GM10847 (cell line): ENCODE results near the gene CNN2.

Experiments
- POLR2A ChIP-seq: IDR thresholded peaks from 2 replicates; pipeline ENCODE4 v1.6.1; 2011; ENCODE audit not compliant: insufficient read length; ENCODE audit errors: extremely low read depth

The CNN2 gene

GRCh38 chr19:991932-992669, 34.3 kb upstream of the CNN2 start:
- no peak for TF ChIP-seq POLR2A

DNA sequence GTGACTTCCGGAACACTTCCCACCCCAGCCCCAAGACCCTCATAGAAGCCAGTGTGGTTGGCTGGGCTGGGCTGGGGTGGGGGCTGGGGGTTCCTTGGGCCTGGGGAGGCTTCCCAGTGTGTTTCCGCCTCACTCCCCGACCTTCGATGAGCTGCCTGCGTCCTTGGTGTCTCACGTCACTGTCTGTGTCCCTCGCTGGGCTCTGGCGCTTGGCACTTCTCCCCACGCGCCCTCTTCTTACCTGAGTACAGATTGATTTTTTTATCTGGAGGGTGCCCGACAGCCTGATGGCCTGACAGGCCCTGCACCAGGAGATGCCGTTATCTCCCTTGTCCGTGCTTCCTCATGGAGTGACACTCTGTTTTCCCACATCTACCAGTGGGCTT, 33.7 kb upstream of the CNN2 start:
- no peak for TF ChIP-seq POLR2A

DNA sequence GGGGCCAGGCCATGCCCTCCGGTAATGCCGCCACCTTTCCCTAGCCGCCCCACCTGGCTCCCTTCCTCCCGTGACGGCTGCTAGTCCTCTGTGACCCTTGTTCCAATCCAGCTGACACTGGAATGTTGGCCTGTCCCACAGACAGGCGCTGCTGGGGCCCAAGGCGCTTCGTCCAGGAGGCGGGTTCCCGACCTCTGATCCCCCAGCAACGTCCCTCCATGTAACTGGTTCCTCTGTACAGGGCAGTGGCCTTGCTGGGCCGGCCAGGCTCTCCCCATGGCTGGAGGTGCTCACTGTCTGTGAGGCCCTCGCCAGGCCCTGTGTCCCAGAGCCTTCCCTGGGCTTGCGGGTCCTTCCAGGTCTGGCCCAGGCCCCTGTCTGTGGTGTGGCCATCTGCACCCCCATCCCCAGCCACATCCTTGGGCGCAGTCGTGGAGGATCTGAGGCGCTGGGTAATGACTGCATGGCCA, 33.0 kb upstream of the CNN2 start:
- TF ChIP-seq POLR2A = no peak

- no peak for TF ChIP-seq POLR2A
Observed at GRCh38 chr19:993831-994393, 32.5 kb upstream of the CNN2 start.

DNA sequence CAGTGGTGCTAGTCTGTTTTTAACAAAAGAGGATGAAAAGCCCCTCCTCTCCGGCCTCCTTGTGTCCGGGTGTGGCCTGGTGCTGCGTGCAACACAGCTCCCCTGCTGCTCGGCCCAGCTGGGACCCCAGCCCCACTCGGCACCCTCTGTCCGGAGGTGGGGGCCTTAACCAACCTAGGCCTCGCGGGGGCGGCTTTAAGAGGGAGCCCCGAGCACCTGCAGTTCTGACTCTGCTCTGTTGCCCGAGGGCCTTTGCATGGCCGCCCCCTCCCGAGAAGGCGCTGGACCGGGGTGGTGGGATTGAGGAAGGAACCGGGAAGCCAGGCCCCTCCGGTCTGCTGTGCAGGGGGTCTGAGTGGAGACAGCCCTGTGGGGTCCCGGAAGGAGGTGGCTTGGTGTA, 31.9 kb upstream of the CNN2 start:
- TF ChIP-seq POLR2A = no peak

DNA sequence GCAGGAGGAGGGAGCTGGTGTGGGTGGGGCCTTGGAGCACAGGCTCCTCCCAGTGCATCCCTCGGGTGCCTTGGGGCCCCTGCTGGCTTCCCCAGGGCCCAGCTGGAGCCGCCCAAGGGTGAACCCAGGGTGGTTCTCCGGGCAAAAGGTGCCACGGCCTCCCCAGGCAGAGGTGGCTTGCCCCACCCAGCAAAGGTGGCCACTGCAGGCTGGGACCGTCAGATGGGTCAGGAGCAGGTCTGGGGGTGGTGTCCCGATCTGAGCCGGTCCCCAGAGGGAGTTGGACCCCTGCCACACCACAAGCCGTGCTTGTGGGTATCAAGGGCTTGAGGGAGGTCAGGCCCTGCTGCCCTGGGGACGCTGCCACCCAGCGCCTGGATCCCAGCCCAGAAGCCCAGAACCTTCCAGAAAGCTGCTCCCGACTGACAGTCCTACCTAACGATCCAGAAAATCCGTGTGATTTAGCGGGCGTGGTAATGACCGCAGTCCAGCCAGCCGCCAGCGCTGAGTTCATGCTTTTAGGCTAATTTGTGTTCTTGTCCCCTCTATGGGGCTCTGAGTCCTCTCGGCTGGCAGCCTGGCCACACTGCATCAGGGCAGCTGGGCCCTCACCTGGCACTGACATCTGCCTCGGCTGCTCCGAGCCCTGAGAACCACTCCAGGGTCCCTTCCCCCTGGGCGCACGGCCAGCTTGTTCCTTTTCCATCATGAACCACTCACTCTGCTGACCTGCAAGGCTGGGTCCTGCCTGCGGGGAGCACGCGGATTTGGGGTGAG, 31.2 kb upstream of the CNN2 start:
- TF ChIP-seq POLR2A = no peak

GRCh38 chr19:996051-996838, 30.2 kb upstream of the CNN2 start:
- no peak for TF ChIP-seq POLR2A

DNA sequence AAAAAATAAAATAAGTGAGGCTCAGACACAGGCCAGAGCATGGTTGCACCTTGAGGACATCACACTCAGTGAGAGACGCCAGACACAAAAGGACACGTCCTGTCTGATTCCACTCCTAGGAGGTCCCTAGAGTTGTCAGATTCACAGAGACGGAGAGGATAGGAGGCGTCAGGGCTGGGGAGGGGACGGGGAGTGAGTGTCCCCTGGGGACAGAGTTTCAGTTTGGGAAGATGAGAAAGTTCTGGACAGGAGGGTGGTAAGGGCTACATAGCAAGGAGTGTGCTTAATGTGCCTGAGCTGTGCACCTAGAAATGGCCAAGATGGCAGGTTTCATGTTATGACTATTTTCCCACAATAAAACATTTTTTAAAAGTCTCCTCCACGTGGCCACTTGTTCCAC, 28.3 kb upstream of the CNN2 start:
- no peak for TF ChIP-seq POLR2A

DNA sequence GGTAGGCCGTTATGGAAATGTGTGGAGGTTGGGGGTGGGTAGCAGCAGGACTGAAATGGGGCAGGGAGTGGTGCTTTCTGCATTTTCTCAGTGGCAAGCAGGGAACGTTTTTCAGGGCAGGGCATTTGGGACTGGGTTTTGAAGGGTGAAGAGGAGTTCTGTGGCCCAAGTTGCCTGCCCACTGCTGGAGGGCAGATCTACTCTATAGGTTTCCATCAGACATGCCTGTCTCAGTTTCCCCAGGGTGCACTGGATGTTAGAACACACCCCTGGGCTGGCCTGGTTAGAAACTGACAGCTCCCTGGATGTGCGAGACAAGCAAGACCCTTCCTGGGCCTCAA, 27.1 kb upstream of the CNN2 start:
- no peak for TF ChIP-seq POLR2A

DNA sequence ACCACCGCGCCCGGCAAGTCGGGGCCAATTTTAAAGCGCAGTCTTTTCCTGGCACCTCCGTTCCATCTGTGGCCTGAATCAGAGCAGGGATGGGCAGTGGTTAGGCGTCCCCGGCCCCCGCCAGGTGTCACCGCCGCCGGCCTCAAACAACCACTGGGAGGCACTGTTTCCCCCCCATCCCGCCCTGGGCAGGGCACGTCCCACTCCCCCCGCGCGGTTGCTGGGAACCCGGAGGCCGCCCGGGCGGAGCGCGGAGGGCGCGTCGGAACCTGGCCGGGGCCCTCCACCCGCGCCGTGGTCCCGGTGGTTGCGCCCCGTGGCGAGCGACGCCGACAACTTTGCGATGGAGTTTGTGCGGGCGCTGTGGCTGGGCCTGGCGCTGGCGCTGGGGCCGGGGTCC, 26.3 kb upstream of the CNN2 start, which contains the start of gene GRIN3B:
Gene GRIN3B, plus strand, starts transcription at position 325 of the 400 bp plus-strand sequence. Its CDS starts 19 bp downstream, at position 344.
- TF ChIP-seq POLR2A = no peak

DNA sequence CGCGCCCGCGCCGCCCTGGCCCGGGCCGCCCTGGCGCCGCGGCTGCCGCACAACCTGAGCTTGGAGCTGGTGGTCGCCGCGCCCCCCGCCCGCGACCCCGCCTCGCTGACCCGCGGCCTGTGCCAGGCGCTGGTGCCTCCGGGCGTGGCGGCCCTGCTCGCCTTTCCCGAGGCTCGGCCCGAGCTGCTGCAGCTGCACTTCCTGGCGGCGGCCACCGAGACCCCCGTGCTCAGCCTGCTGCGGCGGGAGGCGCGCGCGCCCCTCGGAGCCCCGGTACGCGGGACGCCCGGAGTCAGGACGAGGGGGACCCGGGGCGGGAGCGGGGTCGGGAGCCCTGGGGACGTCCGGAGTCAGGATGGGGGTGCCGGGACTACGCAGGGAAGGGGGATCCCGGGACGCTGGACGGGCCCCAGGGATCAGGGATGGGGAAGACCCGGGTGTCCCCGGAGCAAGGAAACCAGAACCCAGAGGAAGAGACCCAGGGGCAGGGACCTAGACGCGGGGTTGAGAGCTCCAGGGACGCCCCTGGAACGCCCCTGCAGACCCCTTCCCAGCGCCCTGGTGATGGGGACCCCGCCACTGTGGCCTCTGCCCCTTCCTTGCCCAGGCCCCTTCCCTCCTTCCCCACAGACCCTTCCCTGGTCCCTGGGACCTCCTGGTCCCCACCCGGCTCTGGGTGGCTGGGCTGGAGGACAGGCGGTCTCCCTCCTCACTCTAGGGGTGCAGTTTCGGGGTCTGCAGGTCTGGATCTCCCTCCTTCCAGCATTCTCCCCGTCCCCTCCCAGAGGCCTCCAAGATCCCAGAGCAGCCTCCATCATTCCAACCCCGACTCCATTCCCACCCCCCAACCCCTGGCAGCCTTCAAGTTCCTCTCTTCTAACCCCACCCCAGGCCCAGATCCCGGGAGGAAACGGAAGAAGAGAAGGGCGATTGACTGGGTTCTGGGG, 25.5 kb upstream of the CNN2 start:
- no peak for TF ChIP-seq POLR2A

DNA sequence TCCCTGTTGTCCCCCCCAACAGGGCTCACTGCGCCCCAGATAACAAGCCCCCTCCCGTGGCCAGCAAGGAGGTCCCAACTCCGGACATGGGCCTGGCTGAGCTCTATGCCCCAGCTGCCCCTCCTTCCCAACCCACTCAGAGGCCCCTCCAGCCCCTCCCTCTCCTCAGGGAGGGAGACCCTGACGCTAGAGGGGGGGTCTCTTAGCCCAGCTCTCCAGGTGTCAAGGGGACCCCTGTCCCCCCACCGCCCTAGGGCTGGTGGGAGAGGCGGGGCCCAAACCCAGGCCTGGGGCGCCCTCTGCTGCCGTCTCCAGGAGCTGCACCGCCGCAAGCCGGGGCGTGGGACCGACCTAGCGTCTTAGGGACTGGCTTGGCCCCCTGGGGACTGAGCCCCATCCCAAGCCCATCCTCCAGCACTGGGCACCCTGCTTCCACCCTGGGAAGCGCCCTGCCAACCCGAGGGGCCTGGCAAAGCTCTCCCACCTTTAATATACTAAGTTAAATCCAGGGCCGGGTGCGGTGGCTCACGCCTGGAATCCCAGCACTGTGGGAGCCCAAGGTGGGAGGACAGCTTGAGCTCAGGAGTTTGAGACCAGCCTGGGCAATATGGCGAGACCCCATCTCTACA, 24.8 kb upstream of the CNN2 start:
- TF ChIP-seq POLR2A = no peak

DNA sequence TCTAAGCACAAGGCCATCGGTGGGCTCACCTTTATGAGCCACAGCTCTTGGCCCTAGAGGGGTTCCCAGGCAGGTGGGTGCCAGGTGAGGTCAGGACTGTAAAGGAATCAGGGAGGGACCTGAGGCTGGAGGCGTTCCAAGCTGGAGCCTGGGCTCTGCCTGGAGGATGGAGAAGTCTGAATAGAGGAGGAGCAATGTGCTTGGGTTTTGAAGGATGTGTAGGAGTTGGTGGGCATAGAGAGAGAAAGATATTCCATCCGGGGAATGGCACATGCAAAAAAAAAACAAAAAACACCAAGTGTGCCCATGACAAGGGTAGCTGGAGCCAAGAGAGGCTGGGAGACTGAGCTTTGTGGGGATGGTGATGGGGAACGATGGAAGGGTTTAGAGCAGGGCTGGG, 23.8 kb upstream of the CNN2 start:
- no peak for TF ChIP-seq POLR2A

GRCh38 chr19:1003283-1003682, 23.1 kb upstream of the CNN2 start:
- no peak for TF ChIP-seq POLR2A
